ENCODE results near the gene CD9.

The CD9 gene

DNA sequence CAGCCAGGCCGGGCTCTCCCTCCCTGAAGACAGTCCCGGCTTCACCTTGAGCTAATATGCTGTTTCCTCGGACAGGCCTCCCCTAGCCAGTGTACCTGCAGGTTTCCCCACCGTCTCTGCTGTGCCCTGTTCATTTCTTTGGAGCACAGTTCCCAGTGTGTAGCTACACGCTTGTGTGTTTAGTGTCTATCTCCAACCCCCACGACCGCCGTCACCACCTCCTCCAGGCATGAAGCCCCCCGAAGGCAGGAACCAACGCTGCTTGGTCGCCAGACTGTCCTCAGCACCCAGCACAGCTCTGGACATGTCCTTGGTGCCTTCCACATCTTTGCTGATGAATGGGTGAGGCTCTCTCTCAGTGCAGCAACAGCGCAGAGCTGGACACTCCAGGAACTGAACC lies 84.1 kb downstream of the CD9 start:
- no peak overlapping the region for H3K4me3 ChIP-seq (ENCODE audit: low read depth, low read length)
- in situ Hi-C loops (cut with HindIII; ENCODE audit: low pct_ligation_motif_present, low sequenced_read_pairs): no loop called here
- TF ChIP-seq, protein P1, sequence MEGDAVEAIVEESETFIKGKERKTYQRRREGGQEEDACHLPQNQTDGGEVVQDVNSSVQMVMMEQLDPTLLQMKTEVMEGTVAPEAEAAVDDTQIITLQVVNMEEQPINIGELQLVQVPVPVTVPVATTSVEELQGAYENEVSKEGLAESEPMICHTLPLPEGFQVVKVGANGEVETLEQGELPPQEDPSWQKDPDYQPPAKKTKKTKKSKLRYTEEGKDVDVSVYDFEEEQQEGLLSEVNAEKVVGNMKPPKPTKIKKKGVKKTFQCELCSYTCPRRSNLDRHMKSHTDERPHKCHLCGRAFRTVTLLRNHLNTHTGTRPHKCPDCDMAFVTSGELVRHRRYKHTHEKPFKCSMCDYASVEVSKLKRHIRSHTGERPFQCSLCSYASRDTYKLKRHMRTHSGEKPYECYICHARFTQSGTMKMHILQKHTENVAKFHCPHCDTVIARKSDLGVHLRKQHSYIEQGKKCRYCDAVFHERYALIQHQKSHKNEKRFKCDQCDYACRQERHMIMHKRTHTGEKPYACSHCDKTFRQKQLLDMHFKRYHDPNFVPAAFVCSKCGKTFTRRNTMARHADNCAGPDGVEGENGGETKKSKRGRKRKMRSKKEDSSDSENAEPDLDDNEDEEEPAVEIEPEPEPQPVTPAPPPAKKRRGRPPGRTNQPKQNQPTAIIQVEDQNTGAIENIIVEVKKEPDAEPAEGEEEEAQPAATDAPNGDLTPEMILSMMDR (IDR thresholded peaks at IDR 0.05; ENCODE audit: low read depth, low read length, missing control alignments): no peak
- no peaks in the 10 kb centered on the region for H3K27me3 ChIP-seq (replicated peaks)
- no peak overlapping the region for H3K27ac ChIP-seq
- DNase-seq: no peak
- H3K36me3 ChIP-seq (replicated peaks): no peaks in the 10 kb centered on the region

DNA sequence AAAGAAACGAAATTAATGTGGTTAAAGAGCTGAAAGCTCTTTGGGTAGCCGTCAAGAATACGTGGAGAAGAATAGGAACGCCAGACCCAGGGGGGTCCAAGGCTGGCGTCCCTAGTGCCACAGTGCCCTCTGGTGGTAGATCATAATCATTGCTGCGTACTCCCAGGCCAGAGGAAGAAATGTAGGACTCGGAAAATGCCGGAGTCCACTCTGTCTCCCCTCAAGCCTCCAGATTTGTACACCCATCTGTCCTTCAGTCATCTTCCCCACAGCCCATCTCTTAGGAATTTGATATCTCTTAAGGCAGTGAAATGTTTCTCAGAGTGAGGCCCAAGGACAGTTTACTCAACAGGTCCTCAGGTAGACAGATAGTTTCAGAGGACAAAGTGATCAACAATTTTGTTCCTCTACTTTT lies 84.9 kb downstream of the CD9 start:
- Histone ChIP-seq H3K27me3 (replicated peaks) (no peaks in the 10 kb centered on the region), H3K27ac (peak overlapping the region; percentile 89), H3K4me3 (ENCODE audit: low read depth, low read length) (no peak overlapping the region), H3K36me3 (replicated peaks) (no peaks in the 10 kb centered on the region)
- in situ Hi-C loops (cut with HindIII; ENCODE audit: low pct_ligation_motif_present, low sequenced_read_pairs): no loop called here
- peak; percentile 38 for DNase-seq
- TF ChIP-seq, protein P1 (IDR thresholded peaks at IDR 0.05; ENCODE audit: low read depth, low read length, missing control alignments): peak; percentile 88

DNA sequence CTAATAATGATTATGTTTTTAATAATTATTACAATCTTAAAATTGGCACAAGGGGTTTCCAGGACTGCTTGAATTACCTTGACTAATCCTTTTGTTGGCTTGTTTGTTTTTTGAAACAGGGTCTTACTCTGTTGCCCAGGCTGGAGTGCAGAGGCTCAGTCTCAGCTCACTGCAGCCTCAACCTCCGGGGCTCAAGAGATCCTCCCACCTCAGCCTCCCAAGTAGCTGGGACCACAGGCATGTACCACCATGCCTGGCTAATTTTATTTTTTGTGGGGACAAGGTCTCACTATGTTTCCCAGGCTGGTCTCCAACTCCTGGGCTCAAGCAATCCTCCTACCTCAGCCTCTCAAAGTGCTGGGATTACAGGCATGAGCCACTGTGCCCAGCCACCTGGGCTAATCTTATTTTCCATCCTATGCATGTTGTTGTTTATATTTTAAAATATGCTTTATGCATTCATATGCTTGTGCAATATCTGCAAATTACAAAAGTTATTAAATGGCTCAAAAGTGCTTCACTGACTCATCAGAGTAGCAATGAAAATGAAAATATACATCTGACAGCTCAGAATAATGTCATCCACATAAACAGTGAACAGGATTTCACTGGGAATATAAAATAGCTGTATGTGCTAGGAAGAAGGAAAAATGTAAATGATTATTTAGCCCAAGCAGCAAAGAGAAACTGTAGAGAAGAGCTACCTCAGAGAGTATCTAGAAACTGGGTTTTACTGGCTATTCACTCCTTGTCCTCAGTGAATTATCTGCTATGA lies 85.5 kb downstream of the CD9 start:
- Histone ChIP-seq H3K36me3 (replicated peaks) (no peaks in the 10 kb centered on the region), H3K27me3 (replicated peaks) (no peaks in the 10 kb centered on the region), H3K27ac (peak overlapping the region; percentile 89), H3K4me3 (ENCODE audit: low read depth, low read length) (no peak overlapping the region)
- in situ Hi-C loops (cut with HindIII; ENCODE audit: low pct_ligation_motif_present, low sequenced_read_pairs): no loop called here
- TF ChIP-seq, protein P1 (IDR thresholded peaks at IDR 0.05; ENCODE audit: low read depth, low read length, missing control alignments): no peak
- no peak for DNase-seq

All from brain microvascular endothelial cell (primary cell).